ENCODE data around the gene CATSPERB. TPM values are rescaled to one million over a fixed set of nuclear protein-coding genes. Genes with fewer than 3 reads are reported as not detected.
"Not testable (repeated sequence)": the region's sequence is repeated elsewhere in the genome, so short reads cannot be mapped to it uniquely, and the experiment has no call there.

The CATSPERB gene
- total RNA-seq, 4 donors from 2014 or later = 1.8 to 12.1 (median 3.4) TPM

DNA sequence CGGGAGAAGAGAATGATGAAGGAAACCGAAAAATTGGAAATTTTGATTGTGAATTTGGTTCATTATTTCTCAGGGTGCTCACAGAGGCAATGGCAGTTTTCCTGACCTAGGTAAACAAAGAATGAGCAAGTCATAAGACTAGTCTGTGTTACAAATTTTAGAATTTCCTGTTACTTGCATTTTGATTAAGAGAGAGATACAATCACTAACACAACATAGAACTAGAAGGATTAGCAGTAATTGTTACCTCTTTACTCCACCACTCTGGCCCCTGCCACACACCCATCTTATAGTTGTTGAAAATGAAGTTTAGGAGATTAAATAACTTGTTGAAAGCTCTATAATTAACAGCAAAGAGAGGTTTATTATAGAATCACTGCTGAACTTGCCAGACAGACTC is 62.0 kb downstream of the CATSPERB start:
- no peaks in the 10 kb centered on the region for H3K27me3 ChIP-seq
- no peaks in the 10 kb centered on the region for H3K4me1 ChIP-seq
- intact Hi-C loops (cut with DNase I) = no loop called here
- no peaks in the 10 kb centered on the region for H3K36me3 ChIP-seq
- TF ChIP-seq POLR2A (IDR thresholded peaks at IDR 0.05) = no peak
- TF ChIP-seq, protein P1, sequence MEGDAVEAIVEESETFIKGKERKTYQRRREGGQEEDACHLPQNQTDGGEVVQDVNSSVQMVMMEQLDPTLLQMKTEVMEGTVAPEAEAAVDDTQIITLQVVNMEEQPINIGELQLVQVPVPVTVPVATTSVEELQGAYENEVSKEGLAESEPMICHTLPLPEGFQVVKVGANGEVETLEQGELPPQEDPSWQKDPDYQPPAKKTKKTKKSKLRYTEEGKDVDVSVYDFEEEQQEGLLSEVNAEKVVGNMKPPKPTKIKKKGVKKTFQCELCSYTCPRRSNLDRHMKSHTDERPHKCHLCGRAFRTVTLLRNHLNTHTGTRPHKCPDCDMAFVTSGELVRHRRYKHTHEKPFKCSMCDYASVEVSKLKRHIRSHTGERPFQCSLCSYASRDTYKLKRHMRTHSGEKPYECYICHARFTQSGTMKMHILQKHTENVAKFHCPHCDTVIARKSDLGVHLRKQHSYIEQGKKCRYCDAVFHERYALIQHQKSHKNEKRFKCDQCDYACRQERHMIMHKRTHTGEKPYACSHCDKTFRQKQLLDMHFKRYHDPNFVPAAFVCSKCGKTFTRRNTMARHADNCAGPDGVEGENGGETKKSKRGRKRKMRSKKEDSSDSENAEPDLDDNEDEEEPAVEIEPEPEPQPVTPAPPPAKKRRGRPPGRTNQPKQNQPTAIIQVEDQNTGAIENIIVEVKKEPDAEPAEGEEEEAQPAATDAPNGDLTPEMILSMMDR (IDR thresholded peaks at IDR 0.05) = no peak
- DNase-seq = no peak
- H3K4me3 ChIP-seq (replicated peaks in 1 of 3) = no peak overlapping the region
- no peaks in the 10 kb centered on the region for H3K9me3 ChIP-seq
- 87 to 88% methylated on average over 2 of the region's 2 CpGs for WGBS, 2 donors
- H3K27ac ChIP-seq = no peak overlapping the region

DNA sequence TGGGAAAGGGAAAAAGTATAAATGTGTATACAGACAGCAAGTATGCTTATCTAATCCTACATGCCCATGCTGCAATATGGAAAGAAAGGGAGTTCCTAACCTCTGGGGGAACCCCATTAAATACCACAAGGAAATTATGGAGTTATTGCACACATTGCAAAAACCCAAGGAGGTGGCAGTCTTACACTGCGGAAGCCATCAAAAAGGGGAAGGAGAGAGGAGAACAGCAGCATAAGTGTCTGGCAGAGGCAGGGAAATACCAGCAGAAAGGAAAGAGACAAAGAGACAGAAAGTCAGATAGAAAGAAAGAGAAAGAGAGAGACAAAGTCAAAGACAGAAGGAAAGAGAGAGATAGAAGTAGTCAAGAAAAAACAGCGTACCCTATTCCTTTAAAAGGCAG is 64.8 kb downstream of the CATSPERB start:
- H3K27me3 ChIP-seq; H3K36me3 ChIP-seq; intact Hi-C loops (cut with DNase I); H3K27ac ChIP-seq; H3K4me3 ChIP-seq (replicated peaks in 1 of 3); H3K4me1 ChIP-seq; DNase-seq; H3K9me3 ChIP-seq: not testable (repeated sequence)
- 92% methylated on average over 2 of the region's 2 CpGs for WGBS, 2 donors

DNA sequence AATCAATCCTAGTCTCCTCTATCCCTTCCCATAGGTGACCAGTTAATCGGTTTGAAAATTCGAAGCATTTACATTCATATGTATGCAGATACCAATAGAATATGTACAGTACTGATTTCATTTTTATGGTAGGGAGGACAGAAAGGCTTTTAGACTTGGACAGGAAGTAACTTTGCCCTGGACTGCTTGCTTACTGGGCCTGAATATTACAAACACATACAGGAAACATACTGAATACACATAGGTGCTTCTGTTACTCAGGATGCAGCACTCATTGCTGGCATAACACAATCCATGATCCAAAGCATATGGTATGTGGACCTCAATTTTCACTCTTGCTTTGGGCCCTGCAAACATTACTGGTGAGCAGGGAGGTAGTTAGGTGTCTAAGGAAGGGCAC is 71.1 kb downstream of the CATSPERB start:
- Histone ChIP-seq H3K27me3 (no peaks in the 10 kb centered on the region), H3K9me3 (no peaks in the 10 kb centered on the region), H3K36me3 (no peaks in the 10 kb centered on the region), H3K4me3 (replicated peaks in 1 of 3) (no peak overlapping the region), H3K27ac (no peak overlapping the region), H3K4me1 (no peaks in the 10 kb centered on the region)
- no peak for DNase-seq
- no peak for TF ChIP-seq POLR2A (IDR thresholded peaks at IDR 0.05)
- TF ChIP-seq, protein P1 (IDR thresholded peaks at IDR 0.05) = no peak
- intact Hi-C loops (cut with DNase I) = no loop called here
- 67 to 89% methylated on average over 2 of the region's 2 CpGs for WGBS, 2 donors

DNA sequence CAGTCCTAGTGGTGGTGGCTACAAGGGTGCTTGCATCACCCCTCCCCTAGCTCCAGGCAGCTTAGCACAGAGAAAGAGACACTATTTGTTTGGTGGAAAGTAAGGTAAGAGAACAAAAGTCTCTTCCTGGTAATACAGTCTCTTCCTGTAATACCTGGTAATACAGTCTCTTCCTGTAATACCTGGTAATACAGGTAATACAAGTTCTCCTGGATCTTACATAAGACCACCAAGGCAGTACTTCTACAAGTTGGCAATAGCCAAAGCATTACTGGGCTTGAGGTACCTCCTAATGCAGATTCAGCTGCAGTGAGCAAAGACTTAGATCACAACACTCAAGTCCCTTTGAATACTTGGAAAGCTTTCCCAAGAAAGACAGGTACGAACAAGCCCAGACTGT is 77.0 kb downstream of the CATSPERB start:
- DNase-seq = no peak
- no peak overlapping the region for H3K27ac ChIP-seq
- WGBS, 2 donors = 75 to 85% methylated on average over 1 of the region's 1 CpG
- H3K27me3 ChIP-seq = no peaks in the 10 kb centered on the region
- H3K4me3 ChIP-seq (replicated peaks in 1 of 3) = no peak overlapping the region
- no peaks in the 10 kb centered on the region for H3K9me3 ChIP-seq
- TF ChIP-seq POLR2A (IDR thresholded peaks at IDR 0.05) = no peak
- TF ChIP-seq, protein P1 (IDR thresholded peaks at IDR 0.05) = no peak
- H3K36me3 ChIP-seq = no peaks in the 10 kb centered on the region
- intact Hi-C loops (cut with DNase I) = no loop called here
- no peaks in the 10 kb centered on the region for H3K4me1 ChIP-seq

DNA sequence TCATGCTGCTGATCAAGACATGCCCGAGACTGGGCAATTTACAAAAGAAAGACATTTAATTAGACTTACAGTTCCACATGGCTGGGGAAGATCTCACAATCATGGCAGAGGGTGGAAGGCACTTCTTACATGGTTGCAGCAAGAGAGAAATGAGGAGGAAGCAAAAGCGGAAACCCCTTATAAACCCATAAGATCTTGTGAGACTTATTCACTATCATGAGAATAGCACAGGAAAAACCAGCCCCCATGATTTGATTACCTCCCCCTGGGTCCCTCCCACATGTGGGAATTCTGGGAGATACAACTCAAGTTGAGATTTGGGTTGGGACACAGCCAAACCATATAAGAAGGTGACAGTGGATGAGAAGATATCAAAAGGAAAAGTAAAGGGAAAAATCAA is 78.4 kb downstream of the CATSPERB start:
- Histone ChIP-seq H3K4me3 (replicated peaks in 1 of 3) (no peak overlapping the region), H3K4me1 (no peaks in the 10 kb centered on the region), H3K27ac (no peak overlapping the region), H3K36me3 (no peaks in the 10 kb centered on the region), H3K9me3 (no peaks in the 10 kb centered on the region), H3K27me3 (no peaks in the 10 kb centered on the region)
- TF ChIP-seq POLR2A (IDR thresholded peaks at IDR 0.05) = no peak
- TF ChIP-seq, protein P1 (IDR thresholded peaks at IDR 0.05) = no peak
- DNase-seq = no peak
- WGBS, 2 donors = 91 to 95% methylated on average over 2 of the region's 2 CpGs
- intact Hi-C loops (cut with DNase I) = no loop called here

DNA sequence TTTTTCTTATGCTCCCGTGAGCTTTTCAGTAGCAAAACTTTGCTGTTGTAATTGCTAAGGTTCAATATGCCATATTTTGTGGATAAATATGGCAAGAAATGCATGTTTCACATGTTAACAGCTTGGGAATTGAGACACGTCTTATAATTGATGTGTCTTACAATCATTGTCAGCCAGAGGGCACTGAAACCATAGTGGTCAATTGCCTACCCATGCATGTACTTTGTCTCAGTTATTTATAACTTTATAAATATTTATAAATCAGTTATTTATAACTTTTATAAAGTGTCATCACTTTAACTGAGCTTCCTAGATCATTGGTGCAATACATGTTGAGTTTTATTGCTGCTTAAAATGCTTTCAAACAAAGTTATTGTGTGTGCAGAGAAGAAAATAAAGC is 82.0 kb downstream of the CATSPERB start:
- Histone ChIP-seq H3K4me3 (replicated peaks in 1 of 3) (no peak overlapping the region), H3K27ac (no peak overlapping the region), H3K36me3 (no peaks in the 10 kb centered on the region), H3K4me1 (no peaks in the 10 kb centered on the region), H3K9me3 (no peaks in the 10 kb centered on the region), H3K27me3 (no peaks in the 10 kb centered on the region)
- TF ChIP-seq, protein P1 (IDR thresholded peaks at IDR 0.05) = peak; percentile 12 to 83 (median 55)
- TF ChIP-seq POLR2A (IDR thresholded peaks at IDR 0.05) = no peak
- peak; percentile 3 to 21 for DNase-seq
- 3 to 38% methylated on average over 2 of the region's 2 CpGs for WGBS, 2 donors
- intact Hi-C loops (cut with DNase I) = loop anchor here (5.0 kb wide), 1 partner anchor 262 kb away; no protein-coding TSS in a partner anchor

All from thyroid gland (tissue), 4 donors.